Endothelial cell (in vitro differentiated cells): ENCODE results near the gene USP34. TPM values are rescaled to one million over a fixed set of nuclear protein-coding genes. Genes with fewer than 3 reads are reported as not detected.
A peak's percentile ranks its signal among the peaks of the same experiment; 100 is the strongest.

ENCODE experiments used
- DNase-seq: peaks from one replicate; pipeline ENCODE4 v3.0.0; 2021; ENCODE audit warnings: low spot score
- H3K27ac Mint-ChIP-seq: one replicate; pipeline ENCODE4 v1.8.0; 2021; ENCODE audit warnings: mixed read lengths, inconsistent platforms; ENCODE audit not compliant: unreplicated experiment
- H3K27me3 Mint-ChIP-seq: one replicate; pipeline ENCODE4 v1.8.0; 2021; ENCODE audit warnings: mild to moderate bottlenecking, moderate library complexity, mixed read lengths, inconsistent platforms; ENCODE audit not compliant: unreplicated experiment
- H3K36me3 Mint-ChIP-seq: one replicate; pipeline ENCODE4 v1.8.0; 2021; ENCODE audit warnings: mild to moderate bottlenecking, low read depth, mixed read lengths, inconsistent platforms; ENCODE audit not compliant: unreplicated experiment
- H3K4me1 Mint-ChIP-seq: one replicate; pipeline ENCODE4 v1.8.0; 2021; ENCODE audit warnings: mild to moderate bottlenecking, mixed read lengths, inconsistent platforms; ENCODE audit not compliant: unreplicated experiment
- H3K4me3 Mint-ChIP-seq: one replicate; pipeline ENCODE4 v1.8.0; 2021; ENCODE audit warnings: mild to moderate bottlenecking, mixed read lengths, inconsistent platforms; ENCODE audit not compliant: unreplicated experiment
- H3K9me3 Mint-ChIP-seq: one replicate; pipeline ENCODE4 v1.8.0; 2021; ENCODE audit warnings: mixed read lengths, inconsistent platforms; ENCODE audit not compliant: unreplicated experiment
- total RNA-seq: library from RNA; stranded (reverse); fragmentation: NEBNext Ultra II Directional; extraction: Animal tissue kit (Norgen Biotek cat#: 25700); gene quantifications from one replicate; pipeline ENCODE4 v1.2.1, GENCODE V29; 2021; ENCODE audit not compliant: unreplicated experiment
- TF ChIP-seq, protein P1 (sequence below): fragments of 200-600 bp; sonication (generic); IDR thresholded peaks from one replicate; pipeline ENCODE4 v1.5.0; 2021; ENCODE audit warnings: antibody characterized with exemption; ENCODE audit not compliant: unreplicated experiment

The USP34 gene
- total RNA-seq, 1 donor from 2014 or later: 97.4 TPM

DNA sequence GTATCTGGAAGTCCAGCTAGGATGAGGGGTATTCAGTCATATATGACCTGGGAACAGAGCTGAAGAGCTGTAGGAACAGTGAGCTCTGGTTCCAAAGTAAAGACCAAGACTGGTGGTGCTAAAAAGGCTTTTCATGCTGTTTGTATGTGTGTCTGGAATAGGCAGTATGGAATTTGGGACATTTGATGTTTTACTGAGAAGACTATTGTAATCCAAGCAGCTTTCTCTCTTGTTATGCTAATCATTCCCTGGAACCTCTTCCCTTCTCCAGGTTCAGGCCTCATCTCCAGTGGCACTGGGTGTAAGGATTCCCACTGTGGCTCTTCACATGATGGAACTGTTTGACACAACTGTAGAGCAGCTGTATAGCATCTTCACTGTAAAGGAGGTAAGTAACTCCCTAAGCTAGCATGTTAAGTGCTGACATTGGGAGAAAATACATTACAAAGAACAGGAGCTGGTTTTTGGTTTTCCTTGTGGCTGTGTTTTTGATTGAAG is 285.6 kb downstream of the USP34 start:
- Mint-ChIP-seq H3K27ac (peak overlapping the region; percentile 59), H3K4me3 (peak overlapping the region; percentile 10), H3K36me3 (peaks cover 62% of the 10 kb centered on the region), H3K27me3 (peaks cover 5% of the 10 kb centered on the region), H3K9me3 (no peaks in the 10 kb centered on the region), H3K4me1 (peaks cover 15% of the 10 kb centered on the region)
- DNase-seq: no peak
- TF ChIP-seq, protein P1, sequence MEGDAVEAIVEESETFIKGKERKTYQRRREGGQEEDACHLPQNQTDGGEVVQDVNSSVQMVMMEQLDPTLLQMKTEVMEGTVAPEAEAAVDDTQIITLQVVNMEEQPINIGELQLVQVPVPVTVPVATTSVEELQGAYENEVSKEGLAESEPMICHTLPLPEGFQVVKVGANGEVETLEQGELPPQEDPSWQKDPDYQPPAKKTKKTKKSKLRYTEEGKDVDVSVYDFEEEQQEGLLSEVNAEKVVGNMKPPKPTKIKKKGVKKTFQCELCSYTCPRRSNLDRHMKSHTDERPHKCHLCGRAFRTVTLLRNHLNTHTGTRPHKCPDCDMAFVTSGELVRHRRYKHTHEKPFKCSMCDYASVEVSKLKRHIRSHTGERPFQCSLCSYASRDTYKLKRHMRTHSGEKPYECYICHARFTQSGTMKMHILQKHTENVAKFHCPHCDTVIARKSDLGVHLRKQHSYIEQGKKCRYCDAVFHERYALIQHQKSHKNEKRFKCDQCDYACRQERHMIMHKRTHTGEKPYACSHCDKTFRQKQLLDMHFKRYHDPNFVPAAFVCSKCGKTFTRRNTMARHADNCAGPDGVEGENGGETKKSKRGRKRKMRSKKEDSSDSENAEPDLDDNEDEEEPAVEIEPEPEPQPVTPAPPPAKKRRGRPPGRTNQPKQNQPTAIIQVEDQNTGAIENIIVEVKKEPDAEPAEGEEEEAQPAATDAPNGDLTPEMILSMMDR: no peak

GRCh38 chr2:61184263-61184662 is 286.6 kb downstream of the USP34 start:
- peaks cover 70% of the 10 kb centered on the region for H3K36me3 Mint-ChIP-seq

GRCh38 chr2:61183795-61184194 is 287.1 kb downstream of the USP34 start:
- Mint-ChIP-seq H3K27me3 (peaks cover 9% of the 10 kb centered on the region), H3K27ac (no peak overlapping the region), H3K4me1 (peaks cover 28% of the 10 kb centered on the region), H3K9me3 (no peaks in the 10 kb centered on the region), H3K4me3 (no peak overlapping the region), H3K36me3 (peaks cover 71% of the 10 kb centered on the region)
- no peak for DNase-seq
- TF ChIP-seq, protein P1: no peak

More at GRCh38 chr2:61184263-61184662, 286.6 kb downstream of the USP34 start:
- DNase-seq: no peak
- TF ChIP-seq, protein P1: no peak
- peaks cover 25% of the 10 kb centered on the region for H3K4me1 Mint-ChIP-seq
- H3K27me3 Mint-ChIP-seq: peaks cover 8% of the 10 kb centered on the region
- H3K9me3 Mint-ChIP-seq: no peaks in the 10 kb centered on the region
- no peak overlapping the region for H3K27ac Mint-ChIP-seq
- H3K4me3 Mint-ChIP-seq: no peak overlapping the region

GRCh38 chr2:61182059-61182383 is 288.9 kb downstream of the USP34 start:
- Mint-ChIP-seq H3K4me1 (peaks cover 35% of the 10 kb centered on the region), H3K4me3 (no peak overlapping the region), H3K9me3 (no peaks in the 10 kb centered on the region), H3K36me3 (peaks cover 66% of the 10 kb centered on the region), H3K27ac (no peak overlapping the region), H3K27me3 (peaks cover 16% of the 10 kb centered on the region)
- TF ChIP-seq, protein P1: no peak
- DNase-seq: no peak

DNA sequence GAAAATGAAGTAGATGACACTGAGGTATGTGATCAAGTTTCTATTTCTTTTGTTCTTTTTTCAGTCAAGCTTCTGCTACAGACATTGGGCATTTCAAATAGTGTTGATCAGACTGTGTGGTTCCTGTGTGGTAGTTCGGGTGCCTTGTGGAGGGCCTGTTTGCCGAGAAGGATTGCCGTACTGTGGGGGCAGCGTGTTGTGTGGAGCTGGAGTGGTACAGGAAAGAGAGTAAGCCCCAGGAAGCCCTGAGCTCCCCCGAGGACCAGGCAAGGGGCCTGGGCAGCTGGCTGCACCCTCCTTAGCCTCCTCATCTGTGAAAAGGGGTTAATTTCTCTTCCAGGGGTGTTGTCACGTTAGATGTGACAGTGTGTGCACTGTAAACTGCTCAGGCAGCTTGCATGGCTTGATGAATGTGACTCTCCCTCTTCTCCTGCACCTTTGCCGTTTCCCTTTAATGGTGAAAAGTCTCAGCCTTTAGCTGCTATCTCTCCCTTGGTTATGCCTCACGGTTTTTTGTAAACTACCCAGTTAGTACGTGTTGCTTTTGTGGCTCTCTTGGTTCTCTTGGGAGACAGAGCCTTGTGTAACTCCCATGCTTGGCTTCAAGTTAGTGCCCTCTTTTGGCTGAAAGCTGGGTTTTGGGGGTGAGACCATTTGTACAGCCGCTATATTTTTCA is 289.4 kb downstream of the USP34 start:
- Mint-ChIP-seq H3K9me3 (no peaks in the 10 kb centered on the region), H3K36me3 (peaks cover 65% of the 10 kb centered on the region), H3K4me1 (peaks cover 38% of the 10 kb centered on the region), H3K4me3 (peak overlapping the region; percentile 78), H3K27me3 (peaks cover 20% of the 10 kb centered on the region), H3K27ac (no peak overlapping the region)
- TF ChIP-seq, protein P1: no peak
- DNase-seq: no peak
